ENCODE measurements around the gene COX4I1. TPM values are rescaled to one million over a fixed set of nuclear protein-coding genes. Genes with fewer than 3 reads are reported as not detected.

Gene COX4I1
- total RNA-seq, 1 experiment from 2014 or later: 554 TPM

- intact Hi-C loops (cut with micrococcal nuclease; ENCODE audit: unreplicated experiment): no loop called here
- Histone ChIP-seq H3K27me3 (replicated peaks; ENCODE audit: insufficient read depth, low read depth, low read length, poor library complexity) (no peaks in the 10 kb centered on the region), H3K36me3 (ENCODE audit: insufficient read depth, low read length, poor library complexity, severe bottlenecking) (peaks cover 24% of the 10 kb centered on the region), H3K27ac (ENCODE audit: low read depth, low read length, poor library complexity, severe bottlenecking) (no peak overlapping the region), H3K4me3 (ENCODE audit: low read depth, low read length, poor library complexity, severe bottlenecking) (no peak overlapping the region), H3K4me1 (ENCODE audit: insufficient read depth, low read length, poor library complexity, severe bottlenecking) (no peaks in the 10 kb centered on the region), H3K9me3 (ENCODE audit: low read depth, low read length, poor library complexity, severe bottlenecking) (no peaks in the 10 kb centered on the region)
- TF ChIP-seq EZH2 (IDR thresholded peaks at IDR 0.05; ENCODE audit: borderline replicate concordance, low read depth, low read length, poor library complexity, severe bottlenecking) (no peak), CTCF (conservative IDR thresholded peaks at IDR 0.05; ENCODE audit: low read depth, low read length) (no peak)
- ChIA-PET CTCF (no interaction called here), POLR2A (ENCODE audit: low non-redundant PET) (no interaction called here)
- BruUV-seq (replicated peaks): no TSS peak
- no peak for DNase-seq (ENCODE audit: low spot score)
Measured at GRCh38 chr16:85774136-85774535, 25.4 kb upstream of the COX4I1 start.

GRCh38 chr16:85774811-85775210 lies 24.7 kb upstream of the COX4I1 start:
- H3K4me1 ChIP-seq (ENCODE audit: insufficient read depth, low read length, poor library complexity, severe bottlenecking): no peaks in the 10 kb centered on the region
- DNase-seq (ENCODE audit: low spot score): no peak
- H3K4me3 ChIP-seq (ENCODE audit: low read depth, low read length, poor library complexity, severe bottlenecking): no peak overlapping the region
- H3K27ac ChIP-seq (ENCODE audit: low read depth, low read length, poor library complexity, severe bottlenecking): no peak overlapping the region
- peaks cover 31% of the 10 kb centered on the region for H3K36me3 ChIP-seq (ENCODE audit: insufficient read depth, low read length, poor library complexity, severe bottlenecking)
- TF ChIP-seq CTCF (conservative IDR thresholded peaks at IDR 0.05; ENCODE audit: low read depth, low read length): no peak
- no peak for TF ChIP-seq EZH2 (IDR thresholded peaks at IDR 0.05; ENCODE audit: borderline replicate concordance, low read depth, low read length, poor library complexity, severe bottlenecking)
- CTCF ChIA-PET: no interaction called here
- POLR2A ChIA-PET (ENCODE audit: low non-redundant PET): no interaction called here
- no peaks in the 10 kb centered on the region for H3K9me3 ChIP-seq (ENCODE audit: low read depth, low read length, poor library complexity, severe bottlenecking)
- BruUV-seq (replicated peaks): no TSS peak
- H3K27me3 ChIP-seq (replicated peaks; ENCODE audit: insufficient read depth, low read depth, low read length, poor library complexity): no peaks in the 10 kb centered on the region
- intact Hi-C loops (cut with micrococcal nuclease; ENCODE audit: unreplicated experiment): no loop called here

GRCh38 chr16:85777583-85778310 lies 21.7 kb upstream of the COX4I1 start:
- peaks cover 42% of the 10 kb centered on the region for H3K36me3 ChIP-seq (ENCODE audit: insufficient read depth, low read length, poor library complexity, severe bottlenecking)
- no peaks in the 10 kb centered on the region for H3K4me1 ChIP-seq (ENCODE audit: insufficient read depth, low read length, poor library complexity, severe bottlenecking)
- ChIA-PET CTCF (no interaction called here), POLR2A (ENCODE audit: low non-redundant PET) (no interaction called here)
- H3K4me3 ChIP-seq (ENCODE audit: low read depth, low read length, poor library complexity, severe bottlenecking): no peak overlapping the region
- no peak overlapping the region for H3K27ac ChIP-seq (ENCODE audit: low read depth, low read length, poor library complexity, severe bottlenecking)
- TF ChIP-seq EZH2 (IDR thresholded peaks at IDR 0.05; ENCODE audit: borderline replicate concordance, low read depth, low read length, poor library complexity, severe bottlenecking) (no peak), CTCF (conservative IDR thresholded peaks at IDR 0.05; ENCODE audit: low read depth, low read length) (no peak)
- no peaks in the 10 kb centered on the region for H3K9me3 ChIP-seq (ENCODE audit: low read depth, low read length, poor library complexity, severe bottlenecking)
- BruUV-seq (replicated peaks): no TSS peak
- no peaks in the 10 kb centered on the region for H3K27me3 ChIP-seq (replicated peaks; ENCODE audit: insufficient read depth, low read depth, low read length, poor library complexity)
- DNase-seq (ENCODE audit: low spot score): no peak
- intact Hi-C loops (cut with micrococcal nuclease; ENCODE audit: unreplicated experiment): no loop called here

Measured in A673 (cell line).